HCT116 (cell line): ENCODE measurements around the gene TACO1.

Experiments used
- CEBPB ChIP-seq: IDR thresholded peaks from 2 replicates; pipeline ENCODE4 v1.6.1; 2012; ENCODE audit warnings: low read depth
- EZH2 ChIP-seq: fragments of 200-600 bp; sonication (generic); IDR thresholded peaks from 2 replicates; pipeline ENCODE4 v1.6.1; 2017; ENCODE audit warnings: antibody characterized with exemption, mixed run types
- EZH2phosphoT487 ChIP-seq: fragments of 200-600 bp; IDR thresholded peaks from 2 replicates; pipeline ENCODE4 v1.6.1; 2018; ENCODE audit warnings: antibody characterized with exemption, borderline replicate concordance
- POLR2A ChIP-seq: IDR thresholded peaks from 2 replicates; pipeline ENCODE4 v1.7.0; 2011; ENCODE audit warnings: borderline replicate concordance; ENCODE audit not compliant: insufficient read depth, insufficient read length; ENCODE audit errors: extremely low read depth
- POLR2AphosphoS5 ChIP-seq: IDR thresholded peaks from 2 replicates; pipeline ENCODE4 v1.6.1; 2011; ENCODE audit warnings: mild to moderate bottlenecking, low read depth, low read length, moderate library complexity
- SIN3A ChIP-seq: IDR thresholded peaks from 2 replicates; pipeline ENCODE4 v1.6.1; 2012; ENCODE audit warnings: low read depth
- ZFX ChIP-seq: fragments of 450-650 bp; IDR thresholded peaks from 2 replicates; pipeline ENCODE4 v1.6.1; 2017
- TF ChIP-seq, protein P1 (sequence below), 3 experiments: fragments of 200-600 bp in 1 of 3; sonication (generic) in 1 of 3; IDR thresholded peaks in 2 of 3; conservative IDR thresholded peaks in 1 of 3; 2 replicates each; pipeline ENCODE4 v1.5.1; 2012 to 2017; ENCODE audit warnings: low read depth in 2 of 3, low read length in 2 of 3, antibody characterized with exemption in 1 of 3, borderline replicate concordance in 1 of 3, control low read depth in 1 of 3, mild to moderate bottlenecking in 1 of 3, mixed read lengths in 1 of 3, mixed run types in 1 of 3, moderate library complexity in 1 of 3; ENCODE audit not compliant: insufficient read depth in 1 of 3
- TF ChIP-seq, protein P2 (sequence below): IDR thresholded peaks from 2 replicates; pipeline ENCODE4 v1.6.1; 2012; ENCODE audit warnings: low read depth
- TF ChIP-seq, protein P3 (sequence below): IDR thresholded peaks from 2 replicates; pipeline ENCODE4 v1.6.1; 2012

DNA sequence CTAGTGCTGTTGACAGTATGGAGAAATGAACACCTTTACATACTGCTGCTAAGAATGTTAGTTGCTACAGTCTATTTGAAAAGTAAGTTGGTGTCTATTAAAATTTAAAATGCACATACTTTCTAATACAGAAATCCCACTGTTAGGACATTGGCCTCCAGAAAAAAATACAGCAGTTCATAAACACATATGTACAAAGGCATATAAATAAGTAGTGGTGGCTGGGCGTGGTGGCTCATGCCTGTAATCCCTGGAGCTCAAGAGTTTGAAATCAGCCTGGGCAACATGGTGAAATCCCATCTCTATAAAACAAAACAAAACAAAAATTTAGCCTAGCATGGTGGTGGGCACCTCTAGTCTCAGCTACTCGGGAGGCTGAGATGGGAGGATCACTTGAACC lies 37.4 kb upstream of the TACO1 start:
- TF ChIP-seq POLR2AphosphoS5 = no peak
- TF ChIP-seq, protein P1, sequence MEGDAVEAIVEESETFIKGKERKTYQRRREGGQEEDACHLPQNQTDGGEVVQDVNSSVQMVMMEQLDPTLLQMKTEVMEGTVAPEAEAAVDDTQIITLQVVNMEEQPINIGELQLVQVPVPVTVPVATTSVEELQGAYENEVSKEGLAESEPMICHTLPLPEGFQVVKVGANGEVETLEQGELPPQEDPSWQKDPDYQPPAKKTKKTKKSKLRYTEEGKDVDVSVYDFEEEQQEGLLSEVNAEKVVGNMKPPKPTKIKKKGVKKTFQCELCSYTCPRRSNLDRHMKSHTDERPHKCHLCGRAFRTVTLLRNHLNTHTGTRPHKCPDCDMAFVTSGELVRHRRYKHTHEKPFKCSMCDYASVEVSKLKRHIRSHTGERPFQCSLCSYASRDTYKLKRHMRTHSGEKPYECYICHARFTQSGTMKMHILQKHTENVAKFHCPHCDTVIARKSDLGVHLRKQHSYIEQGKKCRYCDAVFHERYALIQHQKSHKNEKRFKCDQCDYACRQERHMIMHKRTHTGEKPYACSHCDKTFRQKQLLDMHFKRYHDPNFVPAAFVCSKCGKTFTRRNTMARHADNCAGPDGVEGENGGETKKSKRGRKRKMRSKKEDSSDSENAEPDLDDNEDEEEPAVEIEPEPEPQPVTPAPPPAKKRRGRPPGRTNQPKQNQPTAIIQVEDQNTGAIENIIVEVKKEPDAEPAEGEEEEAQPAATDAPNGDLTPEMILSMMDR (IDR thresholded peaks at IDR 0.05 in 2 of 3, conservative IDR thresholded peaks at IDR 0.05 in 1 of 3; ENCODE audit: borderline replicate concordance in 1 of 3, insufficient read depth in 1 of 3, low read depth in 2 of 3, low read length in 2 of 3) = no peak
- no peak for TF ChIP-seq CEBPB
- TF ChIP-seq, protein P2, sequence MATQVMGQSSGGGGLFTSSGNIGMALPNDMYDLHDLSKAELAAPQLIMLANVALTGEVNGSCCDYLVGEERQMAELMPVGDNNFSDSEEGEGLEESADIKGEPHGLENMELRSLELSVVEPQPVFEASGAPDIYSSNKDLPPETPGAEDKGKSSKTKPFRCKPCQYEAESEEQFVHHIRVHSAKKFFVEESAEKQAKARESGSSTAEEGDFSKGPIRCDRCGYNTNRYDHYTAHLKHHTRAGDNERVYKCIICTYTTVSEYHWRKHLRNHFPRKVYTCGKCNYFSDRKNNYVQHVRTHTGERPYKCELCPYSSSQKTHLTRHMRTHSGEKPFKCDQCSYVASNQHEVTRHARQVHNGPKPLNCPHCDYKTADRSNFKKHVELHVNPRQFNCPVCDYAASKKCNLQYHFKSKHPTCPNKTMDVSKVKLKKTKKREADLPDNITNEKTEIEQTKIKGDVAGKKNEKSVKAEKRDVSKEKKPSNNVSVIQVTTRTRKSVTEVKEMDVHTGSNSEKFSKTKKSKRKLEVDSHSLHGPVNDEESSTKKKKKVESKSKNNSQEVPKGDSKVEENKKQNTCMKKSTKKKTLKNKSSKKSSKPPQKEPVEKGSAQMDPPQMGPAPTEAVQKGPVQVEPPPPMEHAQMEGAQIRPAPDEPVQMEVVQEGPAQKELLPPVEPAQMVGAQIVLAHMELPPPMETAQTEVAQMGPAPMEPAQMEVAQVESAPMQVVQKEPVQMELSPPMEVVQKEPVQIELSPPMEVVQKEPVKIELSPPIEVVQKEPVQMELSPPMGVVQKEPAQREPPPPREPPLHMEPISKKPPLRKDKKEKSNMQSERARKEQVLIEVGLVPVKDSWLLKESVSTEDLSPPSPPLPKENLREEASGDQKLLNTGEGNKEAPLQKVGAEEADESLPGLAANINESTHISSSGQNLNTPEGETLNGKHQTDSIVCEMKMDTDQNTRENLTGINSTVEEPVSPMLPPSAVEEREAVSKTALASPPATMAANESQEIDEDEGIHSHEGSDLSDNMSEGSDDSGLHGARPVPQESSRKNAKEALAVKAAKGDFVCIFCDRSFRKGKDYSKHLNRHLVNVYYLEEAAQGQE = no peak
- TF ChIP-seq, protein P3, sequence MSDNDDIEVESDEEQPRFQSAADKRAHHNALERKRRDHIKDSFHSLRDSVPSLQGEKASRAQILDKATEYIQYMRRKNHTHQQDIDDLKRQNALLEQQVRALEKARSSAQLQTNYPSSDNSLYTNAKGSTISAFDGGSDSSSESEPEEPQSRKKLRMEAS = no peak
- no peak for TF ChIP-seq EZH2phosphoT487
- no peak for TF ChIP-seq EZH2
- TF ChIP-seq SIN3A = no peak
- no peak for TF ChIP-seq ZFX
- TF ChIP-seq POLR2A = no peak
